ENCODE results near the gene ITIH1.

Gene ITIH1

GRCh38 chr3:52801839-52802238 lies 24.4 kb downstream of the ITIH1 start:
- in situ Hi-C loops (cut with HindIII; ENCODE audit: low sequenced_read_pairs): no loop called here
- no peak for TF ChIP-seq CTCF (IDR thresholded peaks at IDR 0.05; ENCODE audit: low read depth, low read length)
- DNase-seq (ENCODE audit: low read depth, low spot score): no peak
- H3K4me3 ChIP-seq (ENCODE audit: low read depth, low read length): no peak overlapping the region

GRCh38 chr3:52805270-52806039 lies 28.1 kb downstream of the ITIH1 start:
- H3K4me3 ChIP-seq (ENCODE audit: low read depth, low read length): no peak overlapping the region
- no peak for DNase-seq (ENCODE audit: low read depth, low spot score)
- in situ Hi-C loops (cut with HindIII; ENCODE audit: low sequenced_read_pairs): no loop called here
- TF ChIP-seq CTCF (IDR thresholded peaks at IDR 0.05; ENCODE audit: low read depth, low read length): no peak

- no peak for DNase-seq (ENCODE audit: low read depth, low spot score)
- in situ Hi-C loops (cut with HindIII; ENCODE audit: low sequenced_read_pairs): no loop called here
- H3K4me3 ChIP-seq (ENCODE audit: low read depth, low read length): no peak overlapping the region
- TF ChIP-seq CTCF (IDR thresholded peaks at IDR 0.05; ENCODE audit: low read depth, low read length): no peak
These were observed 31.8 kb downstream of the ITIH1 start for GRCh38 chr3:52809149-52809548.

- no peak for TF ChIP-seq CTCF (IDR thresholded peaks at IDR 0.05; ENCODE audit: low read depth, low read length)
- no peak for DNase-seq (ENCODE audit: low read depth, low spot score)
- in situ Hi-C loops (cut with HindIII; ENCODE audit: low sequenced_read_pairs): no loop called here
- H3K4me3 ChIP-seq (ENCODE audit: low read depth, low read length): no peak overlapping the region
These were observed 32.4 kb downstream of the ITIH1 start for GRCh38 chr3:52809662-52810377.

- H3K4me3 ChIP-seq (ENCODE audit: low read depth, low read length): no peak overlapping the region
- no peak for TF ChIP-seq CTCF (IDR thresholded peaks at IDR 0.05; ENCODE audit: low read depth, low read length)
- in situ Hi-C loops (cut with HindIII; ENCODE audit: low sequenced_read_pairs): no loop called here
These were observed 33.5 kb downstream of the ITIH1 start for GRCh38 chr3:52810923-52811322.

GRCh38 chr3:52811452-52812011 lies 34.1 kb downstream of the ITIH1 start:
- in situ Hi-C loops (cut with HindIII; ENCODE audit: low sequenced_read_pairs): no loop called here
- DNase-seq (ENCODE audit: low read depth, low spot score): no peak
- no peak overlapping the region for H3K4me3 ChIP-seq (ENCODE audit: low read depth, low read length)
- no peak for TF ChIP-seq CTCF (IDR thresholded peaks at IDR 0.05; ENCODE audit: low read depth, low read length)

More at GRCh38 chr3:52810923-52811322, 33.5 kb downstream of the ITIH1 start:
- no peak for DNase-seq (ENCODE audit: low read depth, low spot score)
